Caki2 (cell line): ENCODE data around the gene ALKBH6. TPM values are rescaled to one million over a fixed set of nuclear protein-coding genes. Genes with fewer than 3 reads are reported as not detected.

Source experiments
- DNase-seq: peaks from one replicate; pipeline ENCODE4 v3.0.0-alpha.2; 2015; ENCODE audit warnings: low read depth
- in situ Hi-C: cut with HindIII; loops from 2 replicates; pipeline ENCODE4 v1.10.0; 2016; ENCODE audit warnings: low sequenced_read_pairs, low pct_unique_long_range_greater_than_20kb, mixed read lengths
- total RNA-seq: library from RNA; depleted of rRNA; stranded (reverse); fragments of >200 nt; shearing (Covaris generic); gene quantifications from 2 replicates; pipeline ENCODE4 v1.2.3, GENCODE V29; 2014; ENCODE audit warnings: low replicate concordance

The ALKBH6 gene
- total RNA-seq, 1 experiment from 2014 or later = 41.7 TPM

DNA sequence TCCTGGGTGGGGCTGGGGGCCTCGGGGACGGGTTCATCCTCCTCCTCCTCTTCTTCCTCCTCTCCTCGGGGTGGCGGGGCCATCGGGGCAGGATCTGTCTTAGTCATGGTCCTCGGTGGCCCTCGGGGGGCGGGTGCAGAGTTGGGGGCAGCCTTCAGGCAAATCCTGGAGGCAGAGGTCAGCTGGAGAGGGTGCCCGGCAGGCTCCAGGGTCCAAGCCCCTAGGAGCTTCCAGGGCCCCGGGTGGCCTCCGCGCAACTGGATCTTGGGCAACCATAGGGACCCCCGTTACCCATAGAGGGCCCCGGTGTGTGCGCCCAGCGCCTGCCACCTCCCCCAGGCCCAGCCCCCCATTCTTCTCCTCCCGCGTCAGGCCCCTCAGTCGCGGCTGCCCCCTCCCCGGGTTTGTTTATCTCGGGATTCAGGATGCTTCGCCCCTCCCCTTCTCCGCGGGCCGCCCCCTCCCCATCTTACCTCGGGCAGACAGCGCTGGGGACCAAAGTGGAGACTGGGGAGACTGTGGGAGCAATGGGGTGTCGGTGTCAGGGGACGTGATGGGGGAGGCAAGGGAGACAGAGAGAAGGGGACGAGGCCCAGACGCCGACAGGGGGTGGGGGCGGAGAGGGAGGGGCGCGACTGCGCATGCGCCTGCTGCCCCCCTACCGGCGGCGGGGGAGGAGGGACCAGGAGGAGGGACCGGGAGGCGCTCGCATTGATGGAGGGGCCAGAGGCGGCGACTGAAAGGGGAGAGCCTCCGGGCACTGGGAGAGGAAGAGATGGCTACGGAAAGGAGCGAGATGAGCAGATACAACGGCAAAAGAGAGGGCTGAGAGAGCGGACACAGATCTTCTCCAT, 18.5 kb upstream of the ALKBH6 start, which contains the start of gene CLIP3:
Gene CLIP3 (minus strand): TSS at position 623 of the 854 bp plus-strand sequence. CDS start 516 bp downstream, at position 107.
- in situ Hi-C loops = no loop called here
- DNase-seq = peak; percentile 54

DNA sequence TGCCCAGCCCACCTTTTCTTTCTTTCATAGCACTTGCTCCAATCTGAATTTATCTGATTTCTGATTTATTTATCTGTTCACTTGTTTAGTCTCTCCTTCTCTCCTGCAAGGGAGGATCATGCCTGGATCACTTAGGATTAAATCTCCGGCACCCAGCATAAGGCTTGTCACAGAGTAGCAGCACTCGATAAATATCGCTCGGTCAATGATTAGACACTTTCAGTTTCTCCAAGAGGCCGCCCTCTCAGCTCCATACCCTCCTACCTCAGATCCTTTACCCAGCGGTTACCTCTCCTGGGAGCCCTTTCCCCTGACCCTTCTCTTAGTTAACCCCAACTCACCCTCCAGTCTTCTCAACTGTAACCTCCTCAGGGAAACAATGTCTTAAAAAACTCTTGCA, 17.3 kb upstream of the ALKBH6 start:
- DNase-seq = no peak
- in situ Hi-C loops = no loop called here

DNA sequence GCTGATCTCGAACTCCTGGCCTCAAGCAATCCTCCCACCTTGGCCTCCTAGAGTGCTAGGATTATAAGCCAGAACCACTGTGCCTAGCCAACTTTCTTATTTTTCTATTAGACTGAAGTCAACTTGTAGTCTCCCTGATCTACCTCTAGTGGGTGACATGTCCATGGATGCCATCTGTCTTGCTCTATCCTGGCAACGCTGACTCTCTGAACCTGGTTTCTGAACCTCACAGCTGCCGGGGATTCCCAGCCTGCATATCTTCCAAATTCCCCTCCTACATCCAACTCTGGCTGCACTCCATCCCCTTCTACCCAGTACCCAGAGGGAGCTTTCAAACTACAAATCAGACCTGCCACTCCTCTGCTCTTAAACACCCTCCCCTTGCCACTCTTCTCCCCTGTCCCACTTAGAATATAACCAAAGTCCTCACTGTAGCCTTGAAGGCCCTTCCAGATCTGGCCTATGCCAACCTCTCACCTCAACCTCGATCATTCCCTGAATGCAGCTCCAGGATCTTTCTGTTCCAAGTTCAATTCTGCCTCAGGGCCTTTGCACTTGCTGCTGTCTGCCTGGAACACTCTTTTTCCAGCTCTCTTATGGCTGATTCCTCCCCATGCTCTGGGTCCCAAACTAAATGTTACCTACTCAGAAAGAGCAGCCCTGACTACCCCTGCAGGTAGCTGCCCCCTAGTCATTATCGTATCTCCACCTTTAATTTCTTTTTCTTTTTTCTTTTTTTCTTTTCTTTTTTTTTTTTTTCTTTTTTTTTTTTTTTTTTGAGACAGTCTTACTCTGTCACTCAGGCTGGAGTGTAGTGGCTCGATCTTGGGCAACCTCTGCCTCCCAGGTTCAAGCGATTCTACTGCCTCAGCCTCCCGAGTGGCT, 16.5 kb upstream of the ALKBH6 start:
- in situ Hi-C loops = no loop called here
- DNase-seq = peak; percentile 72

DNA sequence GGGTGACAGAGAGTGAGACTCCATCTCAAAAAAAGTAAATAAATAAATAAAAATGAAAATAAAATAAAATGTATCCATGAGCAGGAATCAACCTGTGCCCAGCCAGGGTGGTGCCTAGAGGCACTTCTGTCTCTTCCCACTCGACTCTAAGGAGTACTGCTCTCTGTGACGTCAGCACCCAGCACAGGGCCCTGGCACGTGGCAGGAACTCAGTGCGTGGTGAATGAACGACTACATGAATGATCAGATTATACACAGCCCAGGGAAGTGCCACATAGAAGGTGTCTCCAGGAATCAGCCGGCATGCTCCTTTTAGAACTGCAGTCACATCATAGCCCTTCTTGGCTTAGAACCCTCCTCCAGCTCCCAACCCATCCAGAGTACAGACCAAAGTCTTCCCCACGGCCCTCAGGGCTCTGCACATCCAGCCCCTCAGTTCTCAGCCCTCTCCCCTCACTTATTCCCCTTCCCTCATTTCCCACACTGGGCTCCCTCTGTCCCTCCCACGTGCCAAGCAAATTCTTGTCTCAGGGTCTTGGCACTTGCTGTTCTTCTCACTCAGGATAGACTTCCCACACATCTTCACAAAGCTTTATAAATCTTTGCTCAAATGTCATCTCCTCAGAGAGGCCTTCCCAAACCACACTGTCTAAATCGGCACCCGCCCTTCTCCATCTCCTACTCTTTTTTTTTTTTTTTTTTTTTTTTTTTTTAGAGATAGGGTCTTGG, 14.5 kb upstream of the ALKBH6 start:
- no peak for DNase-seq
- in situ Hi-C loops = no loop called here

DNA sequence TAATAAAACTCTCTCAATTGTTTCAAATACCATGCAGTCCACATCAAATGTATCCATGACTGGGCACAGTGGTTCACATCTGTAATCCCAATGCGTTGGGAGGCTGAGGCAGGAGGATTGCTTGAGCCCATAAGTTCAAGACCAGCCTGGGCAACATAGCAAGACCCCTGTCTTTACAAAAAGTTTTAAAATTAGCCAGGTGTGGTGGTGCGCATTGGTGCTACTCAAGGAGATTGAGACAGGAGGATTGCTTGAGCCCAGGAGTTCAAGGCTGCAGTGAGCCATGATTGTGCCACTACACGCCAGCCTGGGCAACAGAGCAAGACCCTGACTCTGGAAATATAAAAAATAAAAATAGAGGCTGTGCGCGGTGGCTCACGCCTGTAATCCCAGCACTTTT, 13.7 kb upstream of the ALKBH6 start:
- DNase-seq = no peak
- in situ Hi-C loops = no loop called here

DNA sequence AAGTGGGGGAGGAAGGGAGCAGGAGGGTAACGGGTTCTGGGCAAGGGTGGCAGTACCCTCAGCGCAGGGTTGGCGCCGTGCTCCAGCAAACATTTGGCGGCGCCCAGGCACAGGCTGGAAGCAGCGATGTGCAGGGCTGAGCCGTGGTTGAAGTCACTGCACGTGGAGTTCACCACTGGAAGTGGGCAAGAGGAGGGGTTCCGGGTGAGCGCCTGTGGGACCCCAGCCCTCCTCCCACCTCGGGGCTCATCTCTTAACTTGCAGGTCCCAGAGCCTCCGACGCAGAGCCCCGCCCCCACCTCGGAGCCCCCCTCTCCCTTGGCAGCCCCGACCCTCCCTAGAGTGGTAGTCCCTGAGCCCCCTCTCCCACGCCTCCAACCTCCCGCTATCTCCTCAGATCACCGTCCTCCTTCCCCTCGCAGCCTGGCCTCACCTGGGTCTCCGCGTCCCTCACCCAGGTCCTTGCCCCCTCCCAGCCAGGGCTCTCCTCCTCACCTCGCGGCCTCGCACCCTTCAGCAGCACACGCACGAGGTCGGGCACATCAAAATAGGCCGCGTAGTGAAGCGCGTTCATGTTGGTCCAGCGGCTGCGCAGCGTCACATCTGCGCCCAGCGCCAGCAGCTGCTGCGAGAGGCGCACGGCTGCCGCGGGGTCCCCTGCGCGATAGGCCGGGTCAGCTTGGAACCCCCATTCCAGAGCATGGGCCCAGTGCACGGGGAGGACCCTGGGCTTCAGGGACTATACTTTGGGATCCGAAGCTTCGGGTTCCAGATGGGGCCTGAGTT, 12.3 kb upstream of the ALKBH6 start:
- in situ Hi-C loops = no loop called here
- DNase-seq = no peak

DNA sequence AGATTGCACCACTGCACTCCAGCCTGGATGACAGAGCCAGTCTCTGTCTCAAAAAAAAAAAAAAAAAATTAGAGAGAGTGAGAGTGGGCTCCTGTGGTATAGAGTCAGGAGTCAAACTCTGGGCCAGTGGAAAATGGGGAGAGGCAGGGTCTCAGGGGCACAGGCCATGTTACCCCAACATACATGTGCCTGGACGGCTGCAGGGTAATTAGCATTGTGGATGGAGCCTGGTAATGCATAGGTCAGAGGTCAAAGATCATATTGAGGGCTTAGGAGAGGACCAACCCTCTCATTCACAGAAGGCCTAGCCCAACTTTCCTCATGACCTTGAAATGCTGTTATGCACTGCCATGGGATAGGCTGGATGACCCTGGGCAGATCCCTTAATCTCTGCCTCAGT, 11.5 kb upstream of the ALKBH6 start:
- in situ Hi-C loops = no loop called here
- DNase-seq = no peak

DNA sequence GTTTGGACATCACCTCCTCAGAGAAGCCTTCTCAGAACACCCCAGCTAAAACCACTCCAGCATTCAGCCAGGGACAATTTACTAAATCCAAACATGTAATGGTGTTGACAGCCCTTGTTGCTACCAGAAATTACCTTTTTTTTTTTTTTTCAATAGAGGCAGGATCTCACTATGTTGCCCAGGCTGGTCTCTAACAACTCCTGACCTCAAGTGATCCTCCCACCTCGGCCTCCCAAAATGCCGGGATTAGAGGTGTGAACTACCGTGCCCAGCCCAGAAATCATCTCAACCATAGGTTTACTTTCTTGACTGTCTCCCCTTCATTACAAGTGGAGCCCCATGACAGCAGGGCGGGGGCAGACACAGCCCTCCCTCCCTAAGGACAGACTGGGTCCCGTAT, 9.4 kb upstream of the ALKBH6 start:
- in situ Hi-C loops = no loop called here
- no peak for DNase-seq

DNA sequence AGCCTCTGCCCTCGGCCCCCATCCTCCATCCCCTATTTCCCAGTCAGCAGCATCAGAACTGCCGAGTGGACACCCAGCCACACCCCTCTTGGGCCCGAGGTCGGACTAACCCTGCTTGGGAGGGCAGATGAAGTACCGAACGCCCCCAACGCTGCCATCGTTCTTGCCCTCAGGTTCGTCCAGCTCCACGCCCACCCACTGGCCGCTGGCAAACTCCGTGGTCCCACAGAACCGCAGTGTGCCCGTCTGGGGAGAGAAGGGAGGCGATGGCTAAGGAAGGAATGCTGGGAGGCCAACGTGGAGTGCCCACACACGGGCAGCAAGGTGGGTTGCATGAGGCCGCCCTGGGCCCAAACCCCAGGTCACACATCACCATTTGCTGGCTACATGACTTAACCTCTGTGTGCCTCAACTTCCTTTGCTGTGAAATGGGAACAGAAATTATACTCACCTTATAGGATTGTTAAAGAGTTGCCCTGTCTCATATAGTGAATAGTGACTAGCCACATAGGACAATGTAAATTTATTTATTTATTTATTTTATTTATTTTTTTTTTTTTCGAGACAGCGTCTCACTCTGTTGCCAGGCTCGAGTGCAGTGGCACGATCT, 5.2 kb upstream of the ALKBH6 start:
- in situ Hi-C loops = no loop called here
- DNase-seq = no peak

DNA sequence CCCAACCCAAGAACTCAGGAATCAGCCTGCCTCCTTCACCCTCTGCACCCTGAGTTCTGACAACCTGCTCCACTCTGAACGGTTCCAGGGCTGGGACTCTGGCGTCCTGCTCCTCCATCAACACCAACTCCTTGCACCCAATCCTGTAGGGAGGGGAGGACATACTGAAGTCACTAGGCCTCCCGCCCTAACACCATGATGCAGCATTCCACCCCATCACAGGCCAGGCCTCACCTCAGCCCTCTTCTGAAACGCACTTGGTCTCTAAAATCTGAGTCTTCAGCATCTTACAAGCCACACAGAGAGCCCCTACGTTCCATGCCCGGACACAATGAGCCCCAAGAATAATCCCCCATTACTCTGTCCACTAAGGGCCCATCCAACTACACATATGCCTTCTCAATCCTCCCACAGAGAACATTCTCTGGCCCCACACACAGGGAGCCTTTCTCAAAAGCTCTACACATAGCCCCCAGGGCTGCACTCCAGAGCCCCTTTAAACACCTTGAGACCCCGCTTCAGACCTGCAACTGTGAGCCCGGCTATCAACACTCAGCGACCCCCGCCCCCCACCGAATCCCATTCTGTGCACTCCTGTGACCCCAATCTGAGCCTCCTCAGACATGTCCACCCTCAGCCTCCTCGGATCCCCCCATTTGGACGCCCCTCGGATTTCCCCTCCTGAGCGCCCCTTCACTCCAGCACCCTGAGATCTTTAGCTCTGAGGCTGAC, 567 bp downstream of the ALKBH6 start:
- DNase-seq = no peak
- in situ Hi-C loops = no loop called here

DNA sequence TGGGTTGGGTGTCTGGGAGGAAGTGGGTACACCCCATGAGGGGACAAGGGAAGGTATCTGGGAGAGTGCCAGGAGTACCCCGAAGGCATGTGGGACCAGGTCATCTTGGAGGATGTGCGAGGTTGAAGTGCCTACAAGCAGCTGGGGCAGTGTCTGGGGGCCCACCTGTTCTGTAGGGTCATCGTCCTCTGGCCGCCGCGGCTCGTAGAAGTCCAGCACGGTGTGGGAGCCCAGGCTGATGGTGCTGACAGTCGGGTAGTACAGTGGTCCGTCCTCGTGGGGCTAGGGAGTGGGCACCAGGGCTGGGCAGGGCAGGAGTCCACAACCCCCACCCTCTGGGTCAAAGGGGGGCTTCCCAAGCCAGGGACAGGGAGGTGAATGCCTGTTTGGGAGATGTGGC, 3.6 kb downstream of the ALKBH6 start:
- in situ Hi-C loops = no loop called here

DNA sequence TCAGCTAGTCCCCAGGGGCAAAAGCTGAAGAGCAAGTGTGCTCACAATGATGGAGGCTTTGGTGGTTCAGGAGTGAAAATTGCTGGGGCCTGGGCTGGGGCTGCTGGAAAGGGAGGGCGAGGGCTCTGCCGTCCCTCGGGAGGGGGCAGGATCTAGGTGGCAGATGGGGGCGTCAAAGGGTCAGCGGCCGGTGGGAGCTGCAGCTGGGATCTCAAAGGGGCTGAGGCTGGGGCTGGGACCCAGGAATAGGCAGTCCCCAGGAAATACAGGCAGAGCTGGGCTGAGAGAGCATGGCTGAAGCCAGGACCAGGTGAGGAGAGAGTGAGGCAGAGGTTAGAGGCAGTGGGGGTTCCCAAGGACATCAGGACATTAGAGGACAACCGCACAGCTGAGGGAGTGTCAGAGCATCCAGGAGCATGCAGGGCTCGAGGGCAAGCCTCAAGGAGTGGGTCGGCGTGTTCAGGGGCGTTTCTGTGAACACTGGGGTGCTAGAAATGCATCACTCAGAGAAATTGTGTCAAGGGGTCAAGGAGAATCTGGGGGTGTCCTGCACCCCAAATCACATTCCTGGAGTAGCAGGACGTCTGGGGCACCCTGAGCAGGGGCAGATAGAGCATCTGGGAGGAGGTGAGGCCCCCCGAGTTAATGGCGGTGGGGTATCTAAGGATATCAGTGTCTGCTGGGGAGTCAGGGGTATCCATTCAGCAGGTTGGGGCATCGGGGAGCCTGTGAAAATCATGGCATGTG, 4.2 kb downstream of the ALKBH6 start:
- DNase-seq = no peak
- in situ Hi-C loops = no loop called here

More for the DNA sequence above, 3.6 kb downstream of the ALKBH6 start:
- no peak for DNase-seq

DNA sequence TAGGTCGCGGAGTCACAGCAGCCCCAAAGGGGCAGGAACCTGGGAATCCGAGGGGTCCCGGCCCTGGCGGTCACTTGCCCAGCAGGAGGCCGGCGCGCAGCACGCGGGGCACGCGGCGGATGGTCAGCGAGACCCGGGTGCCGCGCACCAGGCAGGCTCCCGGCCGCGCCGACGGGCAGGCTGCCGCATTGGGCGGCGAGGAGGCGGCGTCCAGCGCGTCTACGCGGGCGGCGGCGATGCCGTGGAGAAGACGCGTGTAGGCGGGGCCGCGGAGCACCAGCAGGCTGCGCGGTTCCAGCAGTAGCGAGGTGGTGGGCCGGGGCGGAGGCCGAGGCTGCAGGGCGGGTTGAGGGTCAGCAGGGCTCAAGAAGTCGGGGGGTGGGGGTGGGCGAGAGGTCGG, 4.8 kb downstream of the ALKBH6 start:
- in situ Hi-C loops = no loop called here
- DNase-seq = peak; percentile 31

DNA sequence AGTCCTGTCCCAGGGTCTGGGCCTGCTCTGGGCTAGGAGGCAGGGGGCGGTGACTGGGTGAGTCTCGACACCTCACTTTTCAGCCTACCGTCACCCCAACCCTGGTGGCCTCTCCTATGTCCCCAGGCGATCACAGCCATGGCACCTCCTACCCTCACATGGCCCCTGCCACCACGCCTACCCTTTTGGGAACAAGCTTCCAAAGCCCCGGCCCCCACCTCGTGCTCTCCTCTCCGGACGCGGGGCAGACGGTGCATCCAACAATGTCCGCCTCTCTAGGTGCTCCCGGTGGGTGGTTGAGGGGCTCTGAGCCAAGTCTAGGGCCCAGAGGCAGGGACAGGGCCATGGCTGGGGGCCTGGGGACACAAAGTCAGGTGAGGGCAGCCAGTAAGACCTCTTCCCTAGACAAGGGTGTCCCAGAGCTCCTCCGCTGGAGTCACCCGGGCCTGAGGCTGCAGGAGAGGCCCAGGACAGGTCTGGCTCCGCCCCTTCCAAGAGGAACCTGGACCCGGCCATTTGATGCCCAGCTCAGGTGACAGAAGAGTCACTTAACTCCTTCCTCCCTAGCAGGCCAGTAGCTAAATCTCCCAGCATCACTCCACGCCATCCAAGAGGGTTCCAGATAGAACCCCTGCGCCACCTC, 5.6 kb downstream of the ALKBH6 start, which contains the start of gene SYNE4:
Gene SYNE4 (minus strand): TSS at position 478 of the 643 bp plus-strand sequence. CDS start 132 bp downstream, at position 346.
- peak; percentile 18 for DNase-seq
- in situ Hi-C loops = no loop called here

DNA sequence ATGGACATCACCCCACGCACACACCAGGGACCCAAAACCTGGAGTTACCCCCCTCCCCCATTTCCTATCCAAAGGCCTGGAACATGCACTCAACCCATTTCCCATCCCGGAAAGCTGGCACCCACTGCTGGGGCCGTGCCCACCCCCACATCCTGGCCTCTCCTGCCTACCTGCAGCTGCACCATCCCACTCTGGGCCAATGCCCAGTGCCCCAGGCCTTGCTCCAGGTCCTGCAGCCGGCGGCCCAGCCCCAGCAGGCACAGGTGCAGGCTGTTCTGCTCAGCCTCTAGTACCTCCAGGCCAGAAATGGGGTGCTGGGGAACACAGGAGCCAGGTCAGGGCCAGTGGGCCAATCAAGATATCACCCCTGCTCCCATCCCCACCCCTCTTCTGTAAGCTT, 7.1 kb downstream of the ALKBH6 start:
- in situ Hi-C loops = no loop called here
- no peak for DNase-seq

DNA sequence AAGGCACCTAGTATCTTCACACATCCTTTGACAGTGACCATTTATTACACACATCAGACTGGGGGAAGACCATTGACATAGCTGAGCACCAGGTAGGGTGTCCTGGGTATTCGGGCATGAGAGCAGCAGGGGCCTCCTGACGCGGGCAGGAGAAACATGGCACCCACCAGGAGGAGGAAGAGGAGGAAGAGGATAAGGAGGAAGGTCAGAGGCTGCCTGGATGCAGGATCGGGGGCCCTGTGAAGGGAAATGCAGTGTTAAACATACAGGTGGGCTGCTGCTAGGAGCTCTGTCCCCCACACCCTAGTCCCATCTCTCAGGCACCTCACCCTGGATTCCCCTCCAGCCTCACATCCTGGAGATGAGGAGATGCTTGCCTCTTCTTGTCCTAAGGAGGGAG, 10.7 kb downstream of the ALKBH6 start:
- in situ Hi-C loops = no loop called here
- no peak for DNase-seq
